Stomach (tissue), 9 donors: Measurements from ENCODE around the gene IGIP. TPM values are rescaled to one million over a fixed set of nuclear protein-coding genes. Genes with fewer than 3 reads are reported as not detected.

ENCODE experiments used
- DNase-seq, 2 donors: peaks; one replicate each; pipeline versions ENCODE4 v3.0.0 to v3.0.0-alpha.2; 2013 to 2019
- H3K27ac ChIP-seq, 5 donors: fragments of 200-600 bp in 4 of 5; sonication (generic) in 4 of 5; one replicate each; pipeline ENCODE4 v1.5.1; 2013 to 2019; ENCODE audit warnings: mild to moderate bottlenecking in 1 of 5, moderate library complexity in 1 of 5
- H3K27me3 ChIP-seq, 3 donors: fragments of 200-600 bp; sonication (generic); one replicate each; pipeline ENCODE4 v1.5.1; 2017 to 2019; ENCODE audit warnings: mixed run types in 1 of 3
- H3K36me3 ChIP-seq, 4 donors: fragments of 200-600 bp; sonication (generic); 1 replicate in 3 of 4; 2 replicates in 1 of 4; pipeline ENCODE4 v1.5.1; 2016 to 2019
- H3K4me1 ChIP-seq, 4 donors: fragments of 200-600 bp; sonication (generic); one replicate each; pipeline ENCODE4 v1.5.1; 2016 to 2019
- H3K4me3 ChIP-seq, 4 donors: fragments of 200-600 bp; sonication (generic) in 3 of 4; one replicate each; pipeline ENCODE4 v1.5.1; 2016 to 2019; ENCODE audit warnings: mild to moderate bottlenecking in 1 of 4
- H3K9me3 ChIP-seq, 4 donors: fragments of 200-600 bp; sonication (generic); one replicate each; pipeline ENCODE4 v1.5.1; 2016 to 2019
- CTCF ChIP-seq, 7 experiments: fragments of 450-650 bp in 4 of 7; fragments of 200-600 bp in 3 of 7; sonication (generic) in 3 of 7; IDR thresholded peaks; one replicate each; pipeline ENCODE4 v1.5.1; 2016 to 2019; ENCODE audit warnings: antibody characterized with exemption in 7 of 7, control low read depth in 2 of 7, mild to moderate bottlenecking in 1 of 7
- EP300 ChIP-seq: sonication (generic); formaldehyde crosslinking; IDR thresholded peaks from one replicate; pipeline ENCODE4 v1.6.1; 2017; ENCODE audit warnings: antibody characterized with exemption
- POLR2A ChIP-seq, 4 donors: fragments of 450-650 bp; IDR thresholded peaks; one replicate each; pipeline ENCODE4 v1.6.1; 2016; ENCODE audit warnings: antibody characterized with exemption in 4 of 4, control low read depth in 2 of 4, mild to moderate bottlenecking in 1 of 4, moderate library complexity in 1 of 4
- POLR2AphosphoS5 ChIP-seq, 3 donors: sonication (generic); formaldehyde crosslinking; IDR thresholded peaks; one replicate each; pipeline ENCODE4 v1.6.1; 2016; ENCODE audit warnings: antibody characterized with exemption in 3 of 3
- WGBS, 5 donors: extraction: QIAGEN DNeasy Blood & Tissue Kit in 3 of 5; methylation state at CpG; one replicate each; pipeline versions ENCODE4 v1.1.5 to v1.1.7; 2013 to 2018; 5-methylcytosine and 5-hydroxymethylcytosine counted together
- intact Hi-C: fragments of 100-400 bp; cut with DNase I; formaldehyde crosslinking; loops from one replicate; pipeline ENCODE4 v1.15.1; 2023; ENCODE audit warnings: low total_unique reads
- polyA plus RNA-seq, 3 donors: library from polyadenylated mRNA; stranded (reverse); fragments of 200-250 nt; gene quantifications; one replicate each; pipeline ENCODE4 v1.2.3, GENCODE V29; 2013
- total RNA-seq, 5 donors: library from RNA; depleted of rRNA; stranded (reverse); fragments of >200 nt; gene quantifications; one replicate each; pipeline versions ENCODE4 v1.1.0 to v1.2.3, GENCODE V29; 2014 to 2016
- donor health status: healthy with polysubstance abuse.
- donor health status: Bipolar disorder and iron deficiency.
- donor health status: healthy.

Gene IGIP
- total and polyA plus RNA-seq, 8 donors: 1.8 to 29.5 (median 6.4) TPM

DNA sequence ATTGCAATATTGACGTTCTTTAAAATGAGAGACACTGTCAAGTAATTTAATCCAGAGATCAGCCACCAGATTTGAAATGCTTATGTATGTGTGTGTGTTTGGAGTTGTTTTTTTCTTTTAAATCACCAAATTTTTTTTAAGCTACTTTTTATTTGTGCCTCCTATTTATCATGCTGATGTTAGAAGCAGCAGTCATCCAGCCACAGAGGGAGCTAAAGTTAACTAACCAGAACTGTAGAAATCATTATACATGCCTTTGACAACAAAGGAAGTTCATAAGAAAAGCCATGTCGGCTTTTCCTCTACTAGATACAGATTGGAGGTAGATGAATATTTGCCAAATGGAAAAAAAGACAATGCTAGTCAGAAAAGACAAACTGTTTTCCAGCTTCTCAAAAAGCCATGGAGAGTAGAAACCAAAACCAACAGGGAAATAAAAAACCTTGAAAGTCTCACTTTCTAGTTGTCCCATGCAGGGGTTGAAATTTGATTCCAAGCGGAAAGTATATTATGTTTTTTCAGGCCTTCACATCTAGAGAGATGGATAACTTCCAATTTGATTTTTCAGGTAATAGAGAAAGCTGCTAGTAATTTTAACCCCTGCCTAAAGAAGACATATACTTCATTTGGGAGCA lies 7.3 kb upstream of the IGIP start:
- Histone ChIP-seq H3K9me3 (no peaks in the 10 kb centered on the region), H3K27me3 (no peaks in the 10 kb centered on the region), H3K4me3 (no peak overlapping the region), H3K27ac (no peak overlapping the region), H3K4me1 (peaks cover 25 to 73% (median 53%) of the 10 kb centered on the region in 4 donors), H3K36me3 (no peaks in the 10 kb centered on the region)
- TF ChIP-seq POLR2A (IDR thresholded peaks at IDR 0.05) (no peak), CTCF (IDR thresholded peaks at IDR 0.05) (no peak), EP300 (no peak), POLR2AphosphoS5 (IDR thresholded peaks at IDR 0.05) (no peak)
- 55 to 63% (median 60%) methylated on average over 3 of the region's 3 CpGs for WGBS, 5 donors
- peak in 1 of 2 donors; percentile 28 for DNase-seq
- intact Hi-C loops: no loop called here

DNA sequence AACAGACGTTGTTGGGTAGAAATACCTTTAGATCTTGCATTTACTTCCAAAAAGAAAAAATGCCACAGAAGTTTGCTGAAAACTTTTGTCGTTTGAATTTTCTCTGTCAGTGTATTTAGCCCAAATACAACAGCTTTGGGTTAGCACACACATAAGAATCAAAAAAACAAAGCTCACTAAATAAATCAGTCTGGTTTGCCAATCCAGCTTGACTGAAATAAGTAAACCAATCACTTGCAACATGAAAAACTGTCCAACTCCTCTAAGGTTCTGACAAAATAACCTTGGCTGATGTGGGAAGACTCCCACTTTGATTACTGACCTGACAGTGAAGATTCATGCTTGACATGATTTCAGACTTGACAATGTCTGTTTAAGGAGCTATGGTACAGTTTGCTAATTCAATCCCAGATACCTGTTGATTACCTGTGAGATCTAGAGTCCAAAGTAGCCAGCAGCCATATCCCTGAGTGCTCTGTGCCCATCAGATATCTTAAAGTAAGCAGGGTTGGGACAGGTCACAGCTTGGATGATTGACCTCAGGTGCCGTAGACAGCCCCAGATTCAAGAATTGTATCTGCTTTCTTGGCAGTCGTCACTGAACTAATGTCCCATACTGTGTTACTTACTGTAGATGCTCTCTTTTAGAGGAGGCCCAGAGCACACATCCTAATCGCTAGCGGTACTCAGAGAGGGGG lies 727 bp downstream of the IGIP start:
- H3K36me3 ChIP-seq: no peaks in the 10 kb centered on the region
- no peak overlapping the region for H3K4me3 ChIP-seq
- no peak for DNase-seq
- peaks cover 0 to 54% (median 32%) of the 10 kb centered on the region in 4 donors for H3K4me1 ChIP-seq
- 86 to 89% (median 88%) methylated on average over 6 of the region's 6 CpGs for WGBS, 5 donors
- no peak for TF ChIP-seq POLR2A (IDR thresholded peaks at IDR 0.05)
- TF ChIP-seq EP300: no peak
- no peak for TF ChIP-seq POLR2AphosphoS5 (IDR thresholded peaks at IDR 0.05)
- no peak for TF ChIP-seq CTCF (IDR thresholded peaks at IDR 0.05)
- H3K9me3 ChIP-seq: no peaks in the 10 kb centered on the region
- no peak overlapping the region for H3K27ac ChIP-seq
- intact Hi-C loops: no loop called here
- H3K27me3 ChIP-seq: no peaks in the 10 kb centered on the region

- H3K4me1 ChIP-seq: peaks cover 6 to 44% (median 36%) of the 10 kb centered on the region in 4 donors
- H3K4me3 ChIP-seq: no peak overlapping the region
- intact Hi-C loops: no loop called here
- no peak overlapping the region for H3K27ac ChIP-seq
- no peaks in the 10 kb centered on the region for H3K27me3 ChIP-seq
- TF ChIP-seq CTCF (IDR thresholded peaks at IDR 0.05): no peak
- TF ChIP-seq POLR2AphosphoS5 (IDR thresholded peaks at IDR 0.05): no peak
- TF ChIP-seq POLR2A (IDR thresholded peaks at IDR 0.05): no peak
- no peak for TF ChIP-seq EP300
- no peak for DNase-seq
- no peaks in the 10 kb centered on the region for H3K9me3 ChIP-seq
- no peaks in the 10 kb centered on the region for H3K36me3 ChIP-seq
- WGBS, 5 donors: 75 to 84% (median 78%) methylated on average over 5 of the region's 5 CpGs
These were observed 2.6 kb downstream of the IGIP start for GRCh38 chr5:140128376-140128775.

DNA sequence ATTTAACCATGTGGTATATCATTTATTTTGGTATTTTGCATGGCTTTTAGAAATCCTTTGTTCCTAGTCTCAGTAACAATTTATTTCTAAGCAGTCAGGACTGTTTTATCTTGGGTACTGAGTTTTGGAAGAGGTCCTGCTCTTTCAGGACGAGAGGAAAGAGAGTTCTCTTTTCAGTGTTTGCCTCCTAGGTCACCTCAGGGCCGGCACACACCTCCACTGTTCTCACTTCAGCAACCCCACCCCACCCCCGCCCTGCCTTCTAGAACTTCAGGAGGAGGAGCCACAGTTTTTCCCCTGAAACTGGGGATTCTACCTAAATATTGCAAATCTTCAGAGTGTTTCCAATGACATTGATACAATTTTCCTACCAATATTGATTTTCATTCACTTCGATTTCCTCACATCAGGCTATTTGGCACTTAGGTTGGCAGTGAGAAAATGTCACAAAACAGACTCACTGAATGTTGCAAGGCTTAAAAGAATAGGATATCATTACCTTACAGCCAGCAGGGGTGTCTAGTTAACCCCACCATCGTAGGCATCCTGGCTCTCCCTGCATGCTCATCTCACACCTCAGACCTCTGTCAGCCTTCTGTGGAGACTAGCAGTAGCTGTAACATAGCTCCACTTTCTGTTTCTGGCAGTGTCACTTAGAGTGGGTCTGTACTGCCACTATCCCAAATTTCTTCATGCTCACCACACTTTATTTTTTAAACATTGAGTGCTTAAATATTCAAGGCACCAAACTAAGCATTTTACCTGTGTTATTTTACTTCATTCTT lies 5.4 kb downstream of the IGIP start:
- TF ChIP-seq CTCF (IDR thresholded peaks at IDR 0.05) (no peak), POLR2AphosphoS5 (IDR thresholded peaks at IDR 0.05) (no peak), EP300 (no peak), POLR2A (IDR thresholded peaks at IDR 0.05) (no peak)
- intact Hi-C loops: no loop called here
- H3K9me3 ChIP-seq: no peaks in the 10 kb centered on the region
- no peak for DNase-seq
- no peak overlapping the region for H3K27ac ChIP-seq
- peaks cover 6 to 31% (median 30%) of the 10 kb centered on the region in 4 donors for H3K4me1 ChIP-seq
- H3K27me3 ChIP-seq: no peaks in the 10 kb centered on the region
- 44 to 61% (median 52%) methylated on average over 5 of the region's 5 CpGs for WGBS, 5 donors
- H3K36me3 ChIP-seq: no peaks in the 10 kb centered on the region
- H3K4me3 ChIP-seq: no peak overlapping the region
